PC-3 (cell line): ENCODE results near the gene C14orf132. TPM values are rescaled to one million over a fixed set of nuclear protein-coding genes. Genes with fewer than 3 reads are reported as not detected.

Source experiments
- ATAC-seq: fragments of 200-7000 bp; cut with Tn5 transposase; 2 replicates; pipeline ENCODE4 v1.9.1; 2020; ENCODE audit warnings: mild to moderate bottlenecking, moderate library complexity
- BruUV-seq: library from RNA; stranded (reverse); fragments of 400-500 nt; replicated peaks from 2 replicates; lab custom pipeline; 2021; lab: Mats Ljungman, UMichigan
- CTCF ChIA-PET: fragments of 300-600 bp; sonication (Branson Sonifier 250); formaldehyde crosslinking; loops from one replicate; lab custom pipeline; 2022; ENCODE audit warnings: antibody characterized with exemption; lab: Charles Lee
- POLR2A ChIA-PET: fragments of 300-600 bp; sonication (Branson Sonifier 250); formaldehyde crosslinking; loops from one replicate; lab custom pipeline; 2022; ENCODE audit warnings: antibody characterized with exemption; ENCODE audit not compliant: unreplicated experiment; lab: Charles Lee
- DNase-seq: peaks from one replicate; pipeline ENCODE4 v3.0.0-alpha.2; 2015
- H2AFZ ChIP-seq: fragments of 300-600 bp; sonication (generic); 2 replicates; pipeline ENCODE4 v1.6.0; 2016; ENCODE audit warnings: antibody characterized with exemption, low read length
- H3F3A ChIP-seq: fragments of 300-600 bp; sonication (generic); one replicate; pipeline ENCODE4 v1.6.0; 2017; ENCODE audit warnings: antibody characterized with exemption, low read length, control low read depth, mild to moderate bottlenecking; ENCODE audit not compliant: unreplicated experiment
- H3K27ac ChIP-seq: fragments of 300-600 bp; sonication (generic); 2 replicates; pipeline ENCODE4 v1.5.1; 2016; ENCODE audit warnings: mild to moderate bottlenecking, low read length
- H3K27me3 ChIP-seq: fragments of 300-600 bp; sonication (generic); 2 replicates; pipeline ENCODE4 v1.6.1; 2016; ENCODE audit warnings: low read length, mixed read lengths
- H3K36me3 ChIP-seq: fragments of 300-600 bp; sonication (generic); 2 replicates; pipeline ENCODE4 v1.6.1; 2016; ENCODE audit warnings: low read depth, mixed run types, low read length, mixed read lengths
- H3K4me1 ChIP-seq: fragments of 300-600 bp; sonication (generic); 2 replicates; pipeline ENCODE4 v1.5.1; 2016; ENCODE audit warnings: low read length; ENCODE audit not compliant: insufficient read depth
- H3K4me2 ChIP-seq: fragments of 300-600 bp; sonication (generic); 2 replicates; pipeline ENCODE4 v1.6.0; 2016; ENCODE audit warnings: low read length
- H3K4me3 ChIP-seq: fragments of 300-600 bp; sonication (generic); 2 replicates; pipeline ENCODE4 v1.5.1; 2016; ENCODE audit warnings: mild to moderate bottlenecking, low read length, mixed read lengths
- H3K79me2 ChIP-seq: fragments of 300-600 bp; sonication (generic); 2 replicates; pipeline ENCODE4 v1.6.1; 2017; ENCODE audit warnings: low read length, mixed read lengths
- H3K9ac ChIP-seq: fragments of 300-600 bp; sonication (generic); 2 replicates; pipeline ENCODE4 v1.6.0; 2016; ENCODE audit warnings: mild to moderate bottlenecking, low read length
- H3K9me2 ChIP-seq: fragments of 300-600 bp; sonication (generic); replicated peaks from 2 replicates; pipeline ENCODE4 v1.6.1; 2016; ENCODE audit warnings: mixed run types, low read length, mixed read lengths
- H3K9me3 ChIP-seq: fragments of 300-600 bp; sonication (generic); 2 replicates; pipeline ENCODE4 v1.6.1; 2016; ENCODE audit warnings: low read length, mixed read lengths
- H4K20me1 ChIP-seq: fragments of 300-600 bp; sonication (generic); 2 replicates; pipeline ENCODE4 v1.6.1; 2016; ENCODE audit warnings: low read length, mixed read lengths
- CTCF ChIP-seq: fragments of 300-600 bp; sonication (generic); conservative IDR thresholded peaks from 2 replicates; pipeline ENCODE4 v1.5.1; 2017; ENCODE audit warnings: antibody characterized with exemption, low read depth, mild to moderate bottlenecking, low read length
- EZH2 ChIP-seq: fragments of 300-600 bp; sonication (generic); IDR thresholded peaks from one replicate; pipeline ENCODE4 v1.6.1; 2017; ENCODE audit warnings: antibody characterized with exemption, mild to moderate bottlenecking, low read length; ENCODE audit not compliant: unreplicated experiment
- EZH2phosphoT487 ChIP-seq: fragments of 300-600 bp; sonication (generic); IDR thresholded peaks from 2 replicates; pipeline ENCODE4 v1.6.1; 2018; ENCODE audit warnings: mild to moderate bottlenecking, antibody characterized with exemption, low read length, borderline replicate concordance
- intact Hi-C: fragments of 100-400 bp; cut with micrococcal nuclease; formaldehyde crosslinking; loops from 2 replicates; pipeline ENCODE4 v1.9.0; 2023
- total RNA-seq: library from RNA; depleted of rRNA; stranded (reverse); fragments of >200 nt; gene quantifications from 2 replicates; pipeline ENCODE4 v1.2.3, GENCODE V29; 2014

C14orf132 gene
- total RNA-seq, 1 experiment from 2014 or later = not detected

GRCh38 chr14:96119947-96120346 lies 80.8 kb downstream of the C14orf132 start:
- no peaks in the 10 kb centered on the region for H3K36me3 ChIP-seq
- no peak for TF ChIP-seq CTCF
- TF ChIP-seq EZH2phosphoT487 = no peak
- DNase-seq = no peak
- no peak overlapping the region for H3K4me3 ChIP-seq
- intact Hi-C loops = no loop called here
- H3K9me2 ChIP-seq = no peaks in the 10 kb centered on the region
- 0 out of 2 replicates have a peak, but pooled peaks cover 2% of the 10 kb centered on the region for H3K9me3 ChIP-seq
- no TSS peak for BruUV-seq
- ATAC-seq = no peak
- CTCF ChIA-PET = no interaction called here
- H3K9ac ChIP-seq = no peak overlapping the region
- H3K27ac ChIP-seq = no peak overlapping the region
- no peak overlapping the region for H2AFZ ChIP-seq
- H3K4me2 ChIP-seq = no peak overlapping the region
- no peaks in the 10 kb centered on the region for H3K79me2 ChIP-seq
- H3K4me1 ChIP-seq = no peaks in the 10 kb centered on the region
- no peaks in the 10 kb centered on the region for H4K20me1 ChIP-seq
- no peaks in the 10 kb centered on the region for H3F3A ChIP-seq
- H3K27me3 ChIP-seq = no peaks in the 10 kb centered on the region
- POLR2A ChIA-PET = interaction anchor here (0.6 kb wide), 1 partner anchor 114 kb away, joined by 3 read pairs; no protein-coding TSS in a partner anchor

DNA sequence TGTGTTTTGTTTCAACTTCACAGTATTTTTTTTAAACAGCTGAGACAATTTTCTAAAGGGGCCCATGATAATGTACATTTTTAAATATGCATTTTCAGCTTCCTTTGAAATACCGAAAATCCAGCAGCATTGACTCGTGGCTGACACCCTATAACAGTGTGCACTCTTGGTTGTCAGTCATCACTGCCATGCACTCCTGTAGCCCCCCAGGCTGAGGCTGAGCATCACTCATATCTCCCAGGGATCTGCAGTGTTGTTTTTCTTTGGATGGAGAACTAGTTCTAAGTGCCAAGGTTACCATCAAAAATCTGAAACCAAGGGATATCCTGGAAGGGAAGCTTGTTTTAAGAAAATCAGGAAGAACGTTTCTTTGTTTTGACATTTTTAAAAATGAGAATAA lies 81.2 kb downstream of the C14orf132 start:
- POLR2A ChIA-PET = interaction anchor here (0.6 kb wide), 1 partner anchor 113 kb away, joined by 3 read pairs; no protein-coding TSS in a partner anchor
- ATAC-seq = no peak

DNA sequence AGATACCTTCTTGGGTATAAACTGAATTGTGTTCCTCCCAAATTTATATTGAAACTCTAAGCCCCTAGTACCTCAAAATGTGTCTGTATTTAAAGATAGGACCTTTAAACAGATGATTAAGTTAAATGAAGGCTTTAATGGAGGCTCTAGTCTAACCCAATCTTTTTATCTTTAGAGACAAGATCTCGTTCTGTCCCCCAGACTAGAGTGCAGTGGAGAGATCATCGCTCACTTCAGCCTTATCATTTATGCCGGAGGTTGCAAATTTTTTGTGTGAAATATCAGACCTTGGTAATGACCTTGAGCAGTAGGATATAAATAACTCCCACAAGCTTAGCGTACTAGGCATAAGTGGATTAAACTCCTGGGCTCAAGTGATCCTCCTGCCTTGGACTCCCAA lies 81.8 kb downstream of the C14orf132 start:
- no peak overlapping the region for H3K4me2 ChIP-seq
- H3K9me3 ChIP-seq = no peaks in the 10 kb centered on the region
- H3K4me3 ChIP-seq = no peak overlapping the region
- H3K36me3 ChIP-seq = no peaks in the 10 kb centered on the region
- POLR2A ChIA-PET = no interaction called here
- CTCF ChIA-PET = no interaction called here
- BruUV-seq = no TSS peak
- H3K27ac ChIP-seq = no peak overlapping the region
- no peaks in the 10 kb centered on the region for H4K20me1 ChIP-seq
- H3K27me3 ChIP-seq = peaks cover 3% of the 10 kb centered on the region; the same call in 1 of the 2 replicates
- ATAC-seq = no peak
- DNase-seq = no peak
- intact Hi-C loops = no loop called here
- H3K9me2 ChIP-seq = no peaks in the 10 kb centered on the region
- H3F3A ChIP-seq = no peaks in the 10 kb centered on the region
- no peaks in the 10 kb centered on the region for H3K79me2 ChIP-seq
- H2AFZ ChIP-seq = no peak overlapping the region
- TF ChIP-seq EZH2phosphoT487 = no peak
- TF ChIP-seq EZH2 = no peak
- TF ChIP-seq CTCF = no peak
- no peak overlapping the region for H3K9ac ChIP-seq
- H3K4me1 ChIP-seq = no peaks in the 10 kb centered on the region

More for the DNA sequence above, 81.2 kb downstream of the C14orf132 start:
- Histone ChIP-seq H3K9ac (no peak overlapping the region), H3K36me3 (no peaks in the 10 kb centered on the region), H4K20me1 (no peaks in the 10 kb centered on the region), H3K4me3 (no peak overlapping the region), H3K9me3 (no peaks in the 10 kb centered on the region), H3K9me2 (no peaks in the 10 kb centered on the region), H2AFZ (no peak overlapping the region), H3K79me2 (no peaks in the 10 kb centered on the region), H3K4me1 (no peaks in the 10 kb centered on the region), H3F3A (no peaks in the 10 kb centered on the region), H3K4me2 (no peak overlapping the region), H3K27me3 (no peaks in the 10 kb centered on the region), H3K27ac (no peak overlapping the region)
- intact Hi-C loops = no loop called here
- DNase-seq = no peak
- no peak for TF ChIP-seq CTCF
- no peak for TF ChIP-seq EZH2
- TF ChIP-seq EZH2phosphoT487 = no peak
- BruUV-seq = no TSS peak
- CTCF ChIA-PET = no interaction called here
